ENCODE data around the gene AVEN. TPM values are rescaled to one million over a fixed set of nuclear protein-coding genes. Genes with fewer than 3 reads are reported as not detected.

Gene AVEN
- total and polyA plus RNA-seq, 2 donors (not counting 3 experiments of a cell fraction or from before 2014, with no cell fraction given), result 7.7 to 23.3 TPM

GRCh38 chr15:33846142-33846541 is 192.9 kb downstream of the AVEN start:
- ChIA-PET POLR2A (no interaction called here), CTCF (no interaction called here)
- intact Hi-C loops (cut with micrococcal nuclease) (no loop called here), dilution Hi-C loops (cut with MboI; ENCODE audit: extremely low pct_ligation_motif_present, low sequenced_read_pairs) (no loop called here)
- H3K9me3 ChIP-seq (replicated peaks; ENCODE audit: control insufficient read depth, insufficient read depth, low read length), result no peaks in the 10 kb centered on the region
- H3K9ac ChIP-seq (replicated peaks; ENCODE audit: extremely low read depth, insufficient read depth, low read length), result no peak overlapping the region
- H3K36me3 ChIP-seq (ENCODE audit: control insufficient read depth in 2 of 2, extremely low read depth in 1 of 2, insufficient read depth in 2 of 2, low read length in 2 of 2), result no peaks in the 10 kb centered on the region
- no peaks in the 10 kb centered on the region for H3K27me3 ChIP-seq (ENCODE audit: control insufficient read depth in 2 of 2, insufficient read depth in 2 of 2, low read length in 2 of 2)
- H3K27ac ChIP-seq (ENCODE audit: insufficient read depth, low read depth, low read length), result no peak overlapping the region
- H3K9me1 ChIP-seq (replicated peaks; ENCODE audit: control insufficient read depth, extremely low read depth, insufficient read depth, low read length), result no peaks in the 10 kb centered on the region
- H3K4me1 ChIP-seq (ENCODE audit: control insufficient read depth, extremely low read depth, insufficient read depth, low read length), result no peaks in the 10 kb centered on the region
- BruUV-seq (replicated peaks), result no TSS peak
- H2AFZ ChIP-seq (ENCODE audit: low read depth, low read length), result no peak overlapping the region
- DNase-seq (ENCODE audit: low read depth, low spot score), result no peak
- TF ChIP-seq, protein P1, sequence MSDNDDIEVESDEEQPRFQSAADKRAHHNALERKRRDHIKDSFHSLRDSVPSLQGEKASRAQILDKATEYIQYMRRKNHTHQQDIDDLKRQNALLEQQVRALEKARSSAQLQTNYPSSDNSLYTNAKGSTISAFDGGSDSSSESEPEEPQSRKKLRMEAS (IDR thresholded peaks at IDR 0.05; ENCODE audit: insufficient read depth, insufficient read length), result no peak
- TF ChIP-seq JUN (IDR thresholded peaks at IDR 0.05; ENCODE audit: borderline replicate concordance, insufficient read depth, insufficient read length, low read depth), result no peak
- no peak for TF ChIP-seq FOS (IDR thresholded peaks at IDR 0.05; ENCODE audit: borderline replicate concordance, insufficient read depth, low read length)
- no peak for TF ChIP-seq EZH2 (IDR thresholded peaks at IDR 0.05; ENCODE audit: borderline replicate concordance, low read depth, low read length, severe bottlenecking)
- no peak for TF ChIP-seq GATA2 (IDR thresholded peaks at IDR 0.05; ENCODE audit: insufficient read depth, insufficient read length, low read depth, low read length)
- TF ChIP-seq, protein P2, sequence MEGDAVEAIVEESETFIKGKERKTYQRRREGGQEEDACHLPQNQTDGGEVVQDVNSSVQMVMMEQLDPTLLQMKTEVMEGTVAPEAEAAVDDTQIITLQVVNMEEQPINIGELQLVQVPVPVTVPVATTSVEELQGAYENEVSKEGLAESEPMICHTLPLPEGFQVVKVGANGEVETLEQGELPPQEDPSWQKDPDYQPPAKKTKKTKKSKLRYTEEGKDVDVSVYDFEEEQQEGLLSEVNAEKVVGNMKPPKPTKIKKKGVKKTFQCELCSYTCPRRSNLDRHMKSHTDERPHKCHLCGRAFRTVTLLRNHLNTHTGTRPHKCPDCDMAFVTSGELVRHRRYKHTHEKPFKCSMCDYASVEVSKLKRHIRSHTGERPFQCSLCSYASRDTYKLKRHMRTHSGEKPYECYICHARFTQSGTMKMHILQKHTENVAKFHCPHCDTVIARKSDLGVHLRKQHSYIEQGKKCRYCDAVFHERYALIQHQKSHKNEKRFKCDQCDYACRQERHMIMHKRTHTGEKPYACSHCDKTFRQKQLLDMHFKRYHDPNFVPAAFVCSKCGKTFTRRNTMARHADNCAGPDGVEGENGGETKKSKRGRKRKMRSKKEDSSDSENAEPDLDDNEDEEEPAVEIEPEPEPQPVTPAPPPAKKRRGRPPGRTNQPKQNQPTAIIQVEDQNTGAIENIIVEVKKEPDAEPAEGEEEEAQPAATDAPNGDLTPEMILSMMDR (IDR thresholded peaks at IDR 0.05; ENCODE audit: extremely low read depth in 1 of 2, insufficient read depth in 1 of 2, low read depth in 1 of 2, low read length in 2 of 2), result no peak
- no peak for TF ChIP-seq POLR2A (IDR thresholded peaks at IDR 0.05; ENCODE audit: low read depth, low read length)
- TF ChIP-seq POLR2AphosphoS5 (IDR thresholded peaks at IDR 0.05; ENCODE audit: insufficient read depth, low read depth, low read length), result no peak
- no peak for TF ChIP-seq MYC (IDR thresholded peaks at IDR 0.05; ENCODE audit: low read depth, low read length)
- H3K79me2 ChIP-seq (ENCODE audit: control insufficient read depth, insufficient read depth, low read length), result no peaks in the 10 kb centered on the region
- H3K4me3 ChIP-seq (replicated peaks in 1 of 3; ENCODE audit: insufficient read depth in 1 of 3, low read depth in 1 of 3, low read length in 3 of 3), result no peak overlapping the region
- no peaks in the 10 kb centered on the region for H4K20me1 ChIP-seq (replicated peaks; ENCODE audit: control insufficient read depth, extremely low read depth, insufficient read depth, low read length)
- FAIRE-seq, result no peak
- no peak overlapping the region for H3K4me2 ChIP-seq (ENCODE audit: insufficient read depth, low read length)

All from endothelial cell of umbilical vein (primary cell).